Activated CD4-positive, alpha-beta T cell treated with anti-CD3 and anti-CD28 coated beads, Interleukin-2, amount 50 U/mL, for 1 hour (primary cell): ENCODE data around the gene MYO1D.

ENCODE experiments used
- DNase-seq: peaks from one replicate; pipeline ENCODE4 v3.0.0-alpha.2; 2020

Gene MYO1D

GRCh38 chr17:32810690-32811089 is 66.2 kb downstream of the MYO1D start:
- DNase-seq, result no peak

- no peak for DNase-seq
Measured at GRCh38 chr17:32807577-32807976, 69.3 kb downstream of the MYO1D start.

GRCh38 chr17:32806646-32807045 is 70.3 kb downstream of the MYO1D start:
- no peak for DNase-seq

- no peak for DNase-seq
Measured at GRCh38 chr17:32805029-32805976, 71.6 kb downstream of the MYO1D start.

- no peak for DNase-seq
Measured at GRCh38 chr17:32803544-32803943, 73.4 kb downstream of the MYO1D start.

- no peak for DNase-seq
Measured at GRCh38 chr17:32802306-32802705, 74.6 kb downstream of the MYO1D start.

- no peak for DNase-seq
Measured at GRCh38 chr17:32801641-32802040, 75.3 kb downstream of the MYO1D start.

GRCh38 chr17:32801193-32801592 is 75.7 kb downstream of the MYO1D start:
- no peak for DNase-seq

- no peak for DNase-seq
Measured at GRCh38 chr17:32798938-32799337, 78.0 kb downstream of the MYO1D start.

GRCh38 chr17:32795339-32795979 is 81.5 kb downstream of the MYO1D start:
- DNase-seq, result no peak

GRCh38 chr17:32794533-32795246 is 82.2 kb downstream of the MYO1D start:
- DNase-seq, result no peak

- DNase-seq, result no peak
Measured at GRCh38 chr17:32793841-32794240, 83.1 kb downstream of the MYO1D start.

- DNase-seq, result no peak
Measured at GRCh38 chr17:32792207-32792606, 84.7 kb downstream of the MYO1D start.

GRCh38 chr17:32786169-32786568 is 90.8 kb downstream of the MYO1D start:
- no peak for DNase-seq

GRCh38 chr17:32784113-32784512 is 92.8 kb downstream of the MYO1D start:
- DNase-seq, result no peak

- no peak for DNase-seq
Measured at GRCh38 chr17:32783602-32784001, 93.3 kb downstream of the MYO1D start.

GRCh38 chr17:32780721-32781120 is 96.2 kb downstream of the MYO1D start:
- DNase-seq, result no peak

GRCh38 chr17:32777922-32778321 is 99.0 kb downstream of the MYO1D start:
- DNase-seq, result no peak

GRCh38 chr17:32777436-32777835 is 99.5 kb downstream of the MYO1D start:
- no peak for DNase-seq

GRCh38 chr17:32774695-32775084 is 102.2 kb downstream of the MYO1D start:
- no peak for DNase-seq

- DNase-seq, result no peak
Measured at GRCh38 chr17:32773856-32774694, 102.8 kb downstream of the MYO1D start.

- no peak for DNase-seq
Measured at GRCh38 chr17:32772453-32773025, 104.4 kb downstream of the MYO1D start.
